ENCODE measurements around the gene UROD.
"Not testable (repeated sequence)": the region's sequence is repeated elsewhere in the genome, so short reads cannot be mapped to it uniquely, and the experiment has no call there.

UROD gene

GRCh38 chr1:44985747-44986359, 26.2 kb upstream of the UROD start:
- peak overlapping the region; percentile 86 for H3K27ac ChIP-seq
- TF ChIP-seq ZFX (IDR thresholded peaks at IDR 0.05) (no peak), CTCF (conservative IDR thresholded peaks at IDR 0.05) (no peak)

- no peak for TF ChIP-seq ZFX (IDR thresholded peaks at IDR 0.05)
- TF ChIP-seq CTCF (conservative IDR thresholded peaks at IDR 0.05), result no peak
- H3K27ac ChIP-seq, result no peak overlapping the region
Observed at GRCh38 chr1:44988531-44989156, 23.4 kb upstream of the UROD start.

GRCh38 chr1:44994309-44994898, 17.6 kb upstream of the UROD start:
- H3K27ac ChIP-seq, result no peak overlapping the region
- TF ChIP-seq CTCF (conservative IDR thresholded peaks at IDR 0.05), result no peak
- no peak for TF ChIP-seq ZFX (IDR thresholded peaks at IDR 0.05)

- TF ChIP-seq CTCF (conservative IDR thresholded peaks at IDR 0.05) (no peak), ZFX (IDR thresholded peaks at IDR 0.05) (no peak)
- H3K27ac ChIP-seq, result no peak overlapping the region
Observed at GRCh38 chr1:44995467-44996238, 16.4 kb upstream of the UROD start.

GRCh38 chr1:44999232-44999631, 12.8 kb upstream of the UROD start:
- no peak for TF ChIP-seq CTCF (conservative IDR thresholded peaks at IDR 0.05)
- TF ChIP-seq ZFX (IDR thresholded peaks at IDR 0.05), result no peak
- no peak overlapping the region for H3K27ac ChIP-seq

GRCh38 chr1:45001011-45001481, 11.0 kb upstream of the UROD start:
- TF ChIP-seq ZFX (IDR thresholded peaks at IDR 0.05) (no peak), CTCF (conservative IDR thresholded peaks at IDR 0.05) (no peak)
- no peak overlapping the region for H3K27ac ChIP-seq

- not testable (repeated sequence) for H3K27ac ChIP-seq
Observed at GRCh38 chr1:45001576-45001975, 10.5 kb upstream of the UROD start.

Data from C4-2B (cell line).